ENCODE data around the gene PPIB.

The PPIB gene

GRCh38 chr15:64162869-64163658 is at the start of gene PPIB:
PPIB (minus strand) TSS chr15:64163022; CDS start chr15:64162986, 36 bp downstream.
- peak; percentile 94 to 100 (median 99) for DNase-seq
- intact Hi-C loops (cut with DNase I): loop anchor here (1.0 to 5.0 kb wide), 3 partner anchors 193 to 518 kb away; partner anchors contain the start of genes CSNK1G1 and TRIP4

GRCh38 chr15:64211696-64212095 is 48.9 kb upstream of the PPIB start:
- intact Hi-C loops (cut with DNase I): no loop called here
- no peak for DNase-seq

GRCh38 chr15:64210371-64210770 is 47.5 kb upstream of the PPIB start:
- intact Hi-C loops (cut with DNase I): no loop called here
- DNase-seq: no peak

GRCh38 chr15:64209680-64210334 is 47.0 kb upstream of the PPIB start:
- intact Hi-C loops (cut with DNase I): no loop called here
- no peak for DNase-seq

- DNase-seq: no peak
- intact Hi-C loops (cut with DNase I): no loop called here
These were observed 42.4 kb upstream of the PPIB start for GRCh38 chr15:64205202-64205601.

- intact Hi-C loops (cut with DNase I): no loop called here
- no peak for DNase-seq
These were observed 34.6 kb upstream of the PPIB start for GRCh38 chr15:64197425-64197824.

GRCh38 chr15:64193971-64194370 is 31.1 kb upstream of the PPIB start:
- intact Hi-C loops (cut with DNase I): no loop called here

GRCh38 chr15:64191971-64192830 is 29.4 kb upstream of the PPIB start:
- DNase-seq: peak in 1 of 10 donors; percentile 41
- intact Hi-C loops (cut with DNase I): no loop called here

More at GRCh38 chr15:64193971-64194370, 31.1 kb upstream of the PPIB start:
- no peak for DNase-seq

GRCh38 chr15:64187396-64188191 is 24.8 kb upstream of the PPIB start:
- DNase-seq: no peak
- intact Hi-C loops (cut with DNase I): no loop called here

- no peak for DNase-seq
- intact Hi-C loops (cut with DNase I): no loop called here
These were observed 22.5 kb upstream of the PPIB start for GRCh38 chr15:64185146-64185911.

GRCh38 chr15:64182859-64183370 is 20.1 kb upstream of the PPIB start:
- intact Hi-C loops (cut with DNase I): no loop called here

GRCh38 chr15:64180235-64180824 is 17.5 kb upstream of the PPIB start:
- intact Hi-C loops (cut with DNase I): no loop called here
- peak in 4 of 10 donors; percentile 37 to 91 (median 50) for DNase-seq

More at GRCh38 chr15:64182859-64183370, 20.1 kb upstream of the PPIB start:
- DNase-seq: no peak

GRCh38 chr15:64166102-64166890 is 3.5 kb upstream of the PPIB start:
- DNase-seq: no peak
- intact Hi-C loops (cut with DNase I): no loop called here

GRCh38 chr15:64164436-64164835 is 1.6 kb upstream of the PPIB start:
- no peak for DNase-seq
- intact Hi-C loops (cut with DNase I): loop anchor here (5.0 kb wide), 1 partner anchor 223 kb away; the partner anchor contains the start of gene TRIP4

GRCh38 chr15:64163659-64164362 is 989 bp upstream of the PPIB start:
- peak in 2 of 10 donors; percentile 82 to 86 for DNase-seq
- intact Hi-C loops (cut with DNase I): loop anchor here (1.0 to 5.0 kb wide), 3 partner anchors 192 to 517 kb away; partner anchors contain the start of genes CSNK1G1 and TRIP4

GRCh38 chr15:64162478-64162868 is 349 bp downstream of the PPIB start:
- DNase-seq: no peak
- intact Hi-C loops (cut with DNase I): loop anchor here (5.0 kb wide), 1 partner anchor 225 kb away; the partner anchor contains the start of gene TRIP4
